GM19397 (cell line): ENCODE data around the gene LRFN2.

Experiments
- ATAC-seq: cut with Tn5 transposase; IDR thresholded peaks from one replicate; pipeline ENCODE4 v1.9.1; 2021; ENCODE audit warnings: mild to moderate bottlenecking, moderate library complexity; ENCODE audit not compliant: unreplicated experiment

Gene LRFN2

GRCh38 chr6:40439026-40439800, 148.0 kb downstream of the LRFN2 start:
- no peak for ATAC-seq

- no peak for ATAC-seq
These were observed 148.8 kb downstream of the LRFN2 start for GRCh38 chr6:40438246-40438887.

DNA sequence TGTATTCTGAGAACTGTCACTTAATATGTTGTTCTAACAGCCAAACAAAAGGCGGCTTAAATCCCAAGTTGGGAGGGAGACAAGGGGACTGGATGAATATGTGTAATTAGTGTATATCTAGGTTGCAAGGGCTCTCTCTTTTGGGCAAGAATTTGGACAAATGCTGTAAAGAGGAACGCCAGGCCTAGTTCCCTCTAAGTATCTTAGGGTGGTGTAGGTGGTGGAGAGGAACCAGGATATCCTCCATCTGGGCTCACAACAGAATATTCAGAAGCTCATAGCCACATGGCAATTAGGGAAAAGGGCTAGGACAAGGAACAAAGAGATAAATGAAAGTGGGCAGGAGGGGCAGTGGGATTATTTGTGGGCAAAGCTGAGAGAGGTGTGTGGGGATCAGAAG, 149.5 kb downstream of the LRFN2 start:
- no peak for ATAC-seq

DNA sequence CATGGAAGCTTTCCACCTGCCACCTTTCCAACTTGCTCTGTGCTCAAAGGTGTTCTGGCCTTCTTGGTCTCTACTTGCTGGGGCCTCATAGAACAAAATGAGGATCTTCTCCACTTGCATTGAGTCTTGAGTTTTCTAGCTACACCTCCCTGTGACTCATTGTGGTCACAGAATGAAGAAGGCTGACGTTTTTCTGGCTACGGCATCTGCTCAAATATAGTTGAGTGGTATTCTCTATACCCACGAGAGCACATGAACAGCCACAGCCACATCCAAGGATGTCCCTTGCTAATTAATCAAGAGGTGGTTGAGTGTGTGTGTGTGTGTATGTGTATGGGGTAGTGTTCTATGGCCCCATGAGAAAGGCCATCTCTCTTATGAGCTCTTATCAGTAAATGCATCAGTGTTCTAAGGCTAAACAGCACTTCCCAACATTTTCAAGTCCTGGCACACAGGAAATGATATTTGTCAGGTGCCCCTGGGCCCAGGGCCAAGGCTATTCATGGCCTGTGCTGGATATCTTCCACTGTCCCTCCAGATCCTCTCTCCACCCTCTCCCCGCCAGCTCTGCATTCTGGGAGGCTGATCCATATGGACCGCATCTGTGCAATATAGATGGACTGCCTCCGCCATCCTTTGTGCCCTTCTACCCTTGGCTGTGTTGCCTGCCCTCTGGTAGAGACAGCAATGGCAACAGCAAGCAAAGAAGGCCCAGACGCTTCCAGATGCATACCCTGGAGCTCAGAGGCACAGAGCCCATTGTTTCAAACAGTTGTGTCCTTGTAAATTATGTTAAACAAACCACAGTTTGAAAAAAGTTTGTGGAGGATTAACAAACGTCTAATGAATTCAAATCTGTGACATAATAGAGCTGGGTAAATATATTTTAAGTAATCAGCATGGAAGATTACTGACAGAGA, 150.2 kb downstream of the LRFN2 start:
- no peak for ATAC-seq

DNA sequence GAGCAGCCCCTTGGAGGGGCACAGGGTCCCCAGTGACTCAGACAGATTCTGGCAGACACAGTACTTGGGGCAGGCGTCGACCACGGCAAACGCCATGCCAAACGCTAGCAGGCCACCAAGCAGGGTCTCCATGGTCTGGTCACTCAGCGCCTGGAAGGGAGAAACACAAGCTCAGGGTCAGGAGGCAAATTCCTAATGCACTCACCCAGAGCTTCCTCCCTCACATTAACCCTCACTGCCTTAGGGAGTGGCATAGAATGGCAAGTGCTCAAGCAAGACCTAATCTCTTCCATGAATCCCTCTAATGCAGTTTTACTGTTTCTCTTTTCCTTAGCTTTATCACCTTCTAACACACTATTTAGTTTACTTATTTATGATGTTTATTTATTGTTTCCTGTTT, 154.2 kb downstream of the LRFN2 start:
- no peak for ATAC-seq

DNA sequence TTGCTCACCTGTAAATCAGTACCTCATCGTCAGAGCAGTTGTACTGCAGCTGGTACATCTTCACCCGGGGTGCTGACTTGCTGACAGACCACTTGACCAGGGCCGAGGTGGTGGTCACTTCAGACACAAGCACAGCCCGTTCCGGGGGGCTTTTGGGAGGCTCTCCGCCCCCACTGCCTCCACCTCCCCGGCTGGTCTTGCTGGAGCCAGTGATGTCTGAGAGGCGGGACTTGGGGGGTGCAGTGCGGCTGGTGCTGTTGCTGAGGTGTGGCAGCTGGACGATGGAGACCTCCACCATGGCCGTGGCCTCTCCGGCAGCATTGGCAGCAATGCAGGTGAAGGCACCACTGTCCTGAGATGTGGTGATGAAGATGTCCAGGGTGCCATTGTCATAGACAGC, 155.5 kb downstream of the LRFN2 start:
- no peak for ATAC-seq

- ATAC-seq, result no peak
These were observed 160.0 kb downstream of the LRFN2 start for GRCh38 chr6:40427196-40427595.

DNA sequence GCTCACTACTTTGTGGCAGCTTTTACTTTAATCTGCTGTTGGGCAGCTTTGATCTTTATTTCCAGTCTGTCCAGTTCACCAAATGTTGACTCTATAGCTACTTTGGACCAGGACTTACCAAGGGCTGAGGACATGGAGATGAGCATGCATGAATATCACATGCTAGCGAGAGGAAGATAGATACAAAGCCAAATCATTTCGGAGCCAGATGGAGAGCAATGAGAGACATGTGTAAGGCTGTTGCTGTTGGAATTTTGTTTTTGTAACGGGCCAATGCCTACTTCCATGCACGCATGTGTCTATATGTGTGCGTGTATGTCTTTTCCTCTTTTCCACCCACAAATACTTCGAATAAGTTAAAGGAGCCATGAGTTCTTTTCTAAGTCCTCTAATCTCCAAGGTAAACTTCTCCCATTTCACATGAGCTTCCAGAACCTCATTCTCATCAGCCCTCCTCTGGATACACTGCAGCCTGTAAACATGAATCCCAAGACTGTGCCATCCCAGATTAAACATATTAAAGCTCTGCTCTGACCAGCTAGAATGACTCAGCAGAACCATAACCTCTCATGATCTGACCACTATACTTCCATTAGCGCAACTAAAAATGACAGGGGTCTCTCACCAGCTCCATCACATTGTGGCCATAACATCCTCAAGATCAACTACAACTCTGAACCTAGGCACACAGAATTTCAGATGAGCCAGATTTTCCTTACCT, 160.7 kb downstream of the LRFN2 start:
- ATAC-seq, result no peak

- ATAC-seq, result no peak
These were observed 161.8 kb downstream of the LRFN2 start for GRCh38 chr6:40425192-40425919.

DNA sequence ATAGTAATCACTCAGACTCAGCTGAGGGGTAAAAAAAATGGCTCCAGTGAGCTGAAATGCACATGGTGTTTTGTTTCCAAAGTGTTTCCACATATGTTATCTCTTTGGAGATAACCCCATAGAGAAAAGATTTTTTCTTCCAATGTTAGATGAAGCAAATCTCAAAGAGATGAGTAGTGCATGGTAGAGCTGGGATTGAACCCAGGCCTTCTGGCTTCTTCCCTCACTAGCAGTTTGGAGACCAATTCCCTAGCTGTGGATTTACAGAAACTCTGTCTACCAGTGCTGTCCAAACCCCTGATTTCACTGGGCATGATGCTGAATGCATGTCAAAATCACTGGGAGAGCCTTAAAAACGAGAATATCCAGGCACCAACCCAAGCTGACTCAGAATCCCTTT, 165.1 kb downstream of the LRFN2 start:
- no peak for ATAC-seq

DNA sequence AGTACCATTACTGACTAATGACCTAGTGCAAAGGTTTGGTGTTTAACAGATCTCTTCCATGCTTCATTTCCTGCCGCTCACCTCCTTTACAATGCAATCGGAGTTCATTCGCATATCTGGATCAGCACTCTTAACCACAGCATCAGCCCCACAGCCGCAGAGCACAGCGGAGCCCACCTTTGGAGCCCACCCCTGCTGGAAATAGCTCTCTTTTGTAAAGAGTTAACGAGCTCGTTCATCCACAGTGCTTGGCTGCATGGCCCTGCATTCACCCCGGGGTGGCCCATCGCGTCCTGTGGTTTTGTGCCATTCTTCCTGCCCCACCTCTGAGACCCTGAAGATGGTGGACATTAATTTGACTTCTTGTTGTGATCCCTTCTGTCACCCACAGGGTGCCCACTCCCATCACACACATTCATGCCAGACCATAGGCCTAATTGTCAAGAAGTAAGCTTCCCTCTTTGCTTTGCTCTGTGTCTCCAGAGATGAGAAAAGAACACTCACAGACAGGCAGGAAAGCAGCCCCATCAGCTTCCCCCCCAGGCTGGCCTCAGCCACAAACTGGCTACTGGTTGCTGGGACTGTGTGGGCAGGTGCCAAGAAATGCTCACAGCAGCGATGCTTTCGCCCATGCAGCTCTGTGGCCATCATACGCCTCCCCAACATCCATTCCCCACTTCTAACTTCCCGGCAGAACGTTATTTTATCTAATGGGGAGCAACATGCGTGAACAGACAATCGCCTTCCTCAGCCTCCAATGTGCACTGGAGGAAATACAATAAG, 167.0 kb downstream of the LRFN2 start:
- no peak for ATAC-seq

DNA sequence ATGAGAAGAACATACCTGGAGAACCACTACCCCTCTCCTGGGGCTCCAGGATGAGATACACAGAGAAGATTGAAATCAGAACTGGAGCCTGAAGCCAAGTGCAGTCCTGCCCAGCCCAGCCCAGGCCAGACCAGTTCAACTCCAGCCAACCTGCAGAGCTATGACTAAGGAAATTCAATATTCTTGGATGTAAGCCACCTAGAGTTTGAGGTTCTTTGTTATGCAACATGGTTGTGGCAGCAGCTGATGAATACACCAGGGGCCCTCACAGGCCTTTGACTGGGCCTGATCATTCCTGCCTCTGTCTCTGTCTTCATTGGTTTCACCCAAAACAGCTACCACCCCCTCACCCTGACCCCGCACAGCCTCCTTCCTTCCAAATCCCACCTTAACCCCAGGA, 167.8 kb downstream of the LRFN2 start:
- no peak for ATAC-seq

DNA sequence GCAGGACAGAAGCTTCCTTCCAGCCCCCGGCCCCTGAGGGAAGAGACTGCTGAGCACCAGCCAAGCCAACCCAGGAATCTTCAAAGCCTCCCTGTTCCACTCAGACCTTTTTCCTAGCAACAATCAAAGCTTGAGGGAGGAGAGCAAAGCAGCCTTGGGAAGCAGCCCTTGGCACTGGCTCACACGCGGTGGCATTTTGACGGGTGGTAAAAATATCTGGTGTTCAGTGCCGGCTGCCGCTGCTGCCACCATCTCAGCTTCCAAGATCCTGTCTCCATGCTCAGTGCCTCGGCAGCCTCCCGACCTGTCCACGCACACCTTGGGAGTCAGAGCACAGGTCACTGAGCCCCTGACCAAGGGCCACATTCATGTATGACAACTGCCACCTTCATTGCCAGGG, 170.1 kb downstream of the LRFN2 start:
- no peak for ATAC-seq

DNA sequence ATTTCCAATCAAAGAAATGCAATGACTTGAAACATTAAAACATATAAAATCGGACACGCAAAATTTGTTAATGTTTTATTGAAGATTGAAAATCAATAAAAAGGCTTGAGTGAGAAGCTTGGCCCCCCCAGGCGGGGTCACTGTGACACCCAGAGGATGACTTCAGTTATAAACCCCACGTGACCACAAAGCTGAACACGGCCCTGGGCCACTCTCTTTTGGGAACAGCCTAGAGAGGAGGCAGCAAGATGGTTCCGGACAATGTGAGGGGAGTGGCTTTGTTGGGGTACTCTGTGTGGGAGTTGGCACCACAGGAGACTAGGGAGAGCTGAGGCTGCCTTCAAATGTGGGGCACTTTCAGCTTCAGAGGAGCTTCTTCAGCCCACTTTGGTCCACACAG, 172.5 kb downstream of the LRFN2 start:
- ATAC-seq, result no peak

DNA sequence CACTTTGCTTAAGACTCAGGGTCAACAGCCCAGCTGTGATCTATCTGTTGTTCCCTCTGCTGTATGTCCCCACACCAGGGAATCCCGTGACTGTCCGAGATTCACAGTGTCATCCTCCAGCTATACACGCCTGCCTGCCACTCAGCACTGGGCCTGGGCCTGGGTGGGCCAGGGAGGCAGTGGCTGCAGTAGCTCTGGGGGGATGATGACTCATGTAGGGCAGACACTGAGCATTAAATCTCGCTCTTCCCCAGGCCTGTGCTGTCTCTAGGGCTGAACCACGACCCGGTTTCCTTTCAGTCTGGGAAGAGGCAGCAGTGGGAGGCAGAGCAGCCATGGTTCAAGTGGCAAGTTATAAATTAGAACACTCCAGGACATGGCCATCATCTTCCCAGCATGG, 173.9 kb downstream of the LRFN2 start:
- no peak for ATAC-seq

- ATAC-seq, result no peak
These were observed 175.3 kb downstream of the LRFN2 start for GRCh38 chr6:40411881-40412280.

DNA sequence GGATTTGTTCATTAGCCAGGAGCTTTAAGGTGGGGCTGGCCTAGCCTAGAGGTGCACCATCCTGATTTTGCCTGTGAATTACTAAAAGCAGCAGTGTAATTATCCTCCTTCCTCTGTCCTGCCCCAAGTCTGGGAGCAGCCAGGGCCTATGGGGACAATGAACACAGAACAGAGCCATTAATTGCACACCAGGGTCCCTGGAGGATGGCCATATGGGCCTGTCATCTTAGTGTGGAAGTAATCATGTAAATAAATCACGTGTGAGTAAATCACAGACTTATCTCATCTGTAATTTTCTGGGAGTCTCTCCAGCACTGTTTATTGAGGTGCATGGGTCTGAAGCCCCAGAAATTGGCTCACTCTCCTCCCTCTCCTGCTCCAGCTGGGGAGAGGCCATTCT, 176.3 kb downstream of the LRFN2 start:
- ATAC-seq, result no peak

DNA sequence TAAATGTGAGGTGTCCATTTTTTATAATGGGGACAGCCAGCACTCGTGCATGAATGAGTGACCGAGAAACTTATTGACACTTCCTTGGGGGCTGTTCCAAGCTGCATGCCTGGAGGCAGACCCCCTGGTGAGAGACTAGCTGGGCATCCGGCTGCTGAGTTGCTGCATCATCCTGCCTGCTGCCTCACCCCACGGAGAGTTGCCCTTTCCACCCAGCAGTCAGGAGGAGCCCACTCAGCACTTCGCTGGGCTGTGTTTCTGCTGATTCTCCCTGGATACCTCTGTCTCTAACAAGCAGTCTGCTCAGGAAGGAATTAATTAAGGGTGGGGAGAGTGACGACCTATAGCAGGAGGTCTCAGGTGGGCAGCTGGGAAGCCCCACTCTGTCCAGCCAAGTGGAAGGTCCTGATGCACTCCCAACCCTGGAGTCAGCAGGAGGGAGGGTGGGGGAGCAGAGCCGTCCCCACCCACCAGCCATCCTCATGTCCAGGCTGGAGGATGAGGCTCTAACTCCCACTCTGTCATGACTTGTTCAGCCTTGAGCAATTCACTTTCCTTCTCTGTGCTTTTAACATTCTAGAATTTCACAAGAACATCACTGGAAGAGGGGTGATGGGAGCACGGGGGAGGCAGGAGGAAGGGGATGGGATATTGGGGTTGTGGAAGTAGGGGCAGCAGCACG, 177.3 kb downstream of the LRFN2 start:
- no peak for ATAC-seq
